HG03575 (cell line): ENCODE data around the gene PRSS1.
"Not testable (repeated sequence)": the region's sequence is repeated elsewhere in the genome, so short reads cannot be mapped to it uniquely, and the experiment has no call there.

Experiments
- ATAC-seq: cut with Tn5 transposase; IDR thresholded peaks from one replicate; pipeline ENCODE4 v1.9.1; 2021; ENCODE audit not compliant: unreplicated experiment, insufficient number of reproducible peaks, low FRiP score; ENCODE audit errors: extremely low read depth

The PRSS1 gene

DNA sequence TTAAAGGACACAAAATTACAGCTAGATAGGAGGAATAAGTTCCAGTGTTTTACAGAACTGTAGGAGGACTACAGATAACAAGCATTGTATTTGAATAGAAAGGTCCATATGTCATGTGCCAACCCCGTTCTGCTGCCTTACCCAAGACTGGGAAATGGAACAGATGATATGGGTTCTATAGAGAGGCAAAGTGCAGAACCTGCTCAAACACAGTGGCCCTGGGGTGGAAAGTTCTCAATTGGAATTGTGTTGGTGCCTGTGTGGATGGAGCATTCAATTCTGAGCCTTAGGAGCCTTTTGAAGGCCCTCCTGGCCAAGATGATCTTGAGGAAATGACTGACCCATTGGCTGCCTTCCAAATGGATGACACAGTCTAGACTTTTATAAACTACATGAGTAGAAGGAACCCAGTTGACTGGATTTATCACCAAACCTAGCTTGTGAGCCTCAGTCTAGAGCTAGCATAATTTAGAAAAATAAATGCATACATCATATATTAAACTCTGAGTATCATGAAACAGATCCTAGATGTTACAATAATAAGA is 4.1 kb upstream of the PRSS1 start:
- no peak for ATAC-seq

DNA sequence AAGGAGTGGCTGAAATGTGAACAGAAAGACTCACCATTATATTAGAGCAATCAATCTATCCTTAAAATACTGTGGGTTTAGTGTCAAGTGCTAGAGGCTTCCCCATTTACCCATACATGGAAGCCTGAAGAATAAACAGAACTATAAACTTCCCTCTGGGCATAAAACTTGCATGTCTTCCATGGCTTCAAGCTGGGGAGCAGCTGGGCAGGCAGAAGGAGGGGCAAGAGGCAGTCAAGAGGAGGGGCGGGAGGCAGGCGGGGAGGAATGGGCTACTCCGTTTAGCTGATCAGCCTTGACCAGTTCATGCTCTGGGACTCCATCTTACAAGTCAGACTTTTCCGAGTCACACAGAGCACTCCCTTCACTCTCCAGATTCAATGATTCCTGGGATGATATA is 3.5 kb upstream of the PRSS1 start:
- no peak for ATAC-seq

DNA sequence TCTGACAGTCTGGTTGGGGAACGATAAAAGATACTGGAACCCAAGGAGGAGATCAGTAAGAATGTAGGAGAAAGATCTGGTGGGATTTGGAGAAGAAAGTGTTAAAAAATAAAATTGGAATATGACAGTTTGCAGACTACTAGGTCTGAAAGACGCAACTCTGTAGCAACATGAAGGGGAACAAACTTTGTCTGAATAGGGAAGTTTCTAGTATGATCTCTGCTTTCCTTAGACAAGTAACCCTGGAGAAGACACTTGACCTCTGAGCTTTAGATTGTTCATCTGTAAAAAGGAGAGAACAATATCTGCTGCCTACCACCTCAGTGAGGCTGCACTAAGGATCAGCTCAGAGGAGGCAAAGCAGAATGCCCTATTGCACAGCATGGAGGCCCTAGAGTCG is 3.0 kb upstream of the PRSS1 start:
- ATAC-seq, result no peak

- ATAC-seq, result not testable (repeated sequence)
Measured at GRCh38 chr7:142748410-142748809, 862 bp upstream of the PRSS1 start.

DNA sequence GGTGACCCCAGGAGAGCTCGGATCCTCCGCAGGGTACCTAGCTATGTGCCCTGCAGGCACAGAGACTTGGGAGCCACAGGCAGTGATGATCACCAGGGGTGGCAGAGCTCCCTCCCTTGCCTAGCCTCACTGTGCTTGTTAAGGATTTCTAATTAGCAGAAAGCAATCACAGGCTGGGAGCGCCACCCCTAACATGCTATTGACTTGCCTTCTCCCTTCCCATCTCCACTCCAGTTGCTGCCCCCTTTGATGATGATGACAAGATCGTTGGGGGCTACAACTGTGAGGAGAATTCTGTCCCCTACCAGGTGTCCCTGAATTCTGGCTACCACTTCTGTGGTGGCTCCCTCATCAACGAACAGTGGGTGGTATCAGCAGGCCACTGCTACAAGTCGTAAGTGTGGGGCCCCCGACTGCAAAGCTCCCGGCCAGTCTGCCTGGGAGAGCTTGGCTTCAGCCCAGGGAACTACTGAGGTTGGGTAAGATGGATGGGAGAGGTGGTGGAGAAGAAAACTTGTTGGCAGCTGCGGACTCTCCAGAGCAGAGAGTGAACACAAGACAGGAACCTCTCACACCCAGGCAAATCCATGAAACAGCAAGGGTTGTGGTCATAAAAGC is 1.2 kb downstream of the PRSS1 start:
- ATAC-seq, result no peak

- not testable (repeated sequence) for ATAC-seq
Measured at GRCh38 chr7:142751526-142752175, 2.4 kb downstream of the PRSS1 start.

DNA sequence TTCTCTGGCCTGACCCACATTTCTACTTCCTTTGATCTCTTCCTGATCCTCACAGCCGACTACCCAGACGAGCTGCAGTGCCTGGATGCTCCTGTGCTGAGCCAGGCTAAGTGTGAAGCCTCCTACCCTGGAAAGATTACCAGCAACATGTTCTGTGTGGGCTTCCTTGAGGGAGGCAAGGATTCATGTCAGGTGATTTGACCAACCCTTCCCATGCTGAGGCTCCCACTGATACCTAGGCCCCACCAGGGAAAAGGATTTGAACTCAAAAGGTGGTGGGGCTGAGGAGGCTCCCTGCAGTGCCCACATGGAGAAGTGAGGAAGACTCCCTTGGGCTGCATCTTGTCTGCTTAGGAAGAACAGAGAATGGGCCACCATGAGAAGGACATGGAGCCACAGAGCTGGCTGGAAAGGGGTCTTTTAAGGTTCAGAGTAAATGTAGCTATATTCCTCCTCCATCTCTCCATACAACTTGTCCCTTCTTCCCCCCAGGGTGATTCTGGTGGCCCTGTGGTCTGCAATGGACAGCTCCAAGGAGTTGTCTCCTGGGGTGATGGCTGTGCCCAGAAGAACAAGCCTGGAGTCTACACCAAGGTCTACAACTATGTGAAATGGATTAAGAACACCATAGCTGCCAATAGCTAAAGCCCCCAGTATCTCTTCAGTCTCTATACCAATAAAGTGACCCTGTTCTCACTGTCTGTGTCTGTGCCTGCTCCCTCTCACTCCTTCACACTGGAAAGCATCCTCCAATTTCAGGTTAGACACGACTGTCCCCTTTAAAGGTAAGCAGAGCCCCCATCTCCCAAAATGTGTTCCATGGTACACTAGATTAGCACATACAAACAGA is 3.3 kb downstream of the PRSS1 start:
- ATAC-seq, result no peak

DNA sequence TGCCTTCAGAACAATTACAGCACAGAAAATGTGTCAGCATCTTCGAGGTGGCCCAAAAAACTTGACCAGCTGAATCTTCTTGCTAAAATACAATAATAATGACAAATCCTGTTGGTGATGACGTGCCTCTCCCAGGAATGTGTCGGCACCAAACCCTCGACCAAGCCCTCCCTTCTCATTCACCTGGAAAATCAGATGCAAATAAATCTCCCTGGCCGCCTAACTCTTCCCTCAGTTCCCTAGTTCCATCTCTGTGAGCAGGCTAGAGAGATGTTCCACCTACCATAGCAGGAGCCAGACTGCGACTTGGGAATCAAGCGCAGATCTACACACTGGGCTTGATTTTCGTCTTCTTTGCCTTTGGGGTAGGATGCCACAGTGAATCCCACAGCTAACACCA is 4.1 kb downstream of the PRSS1 start:
- no peak for ATAC-seq

DNA sequence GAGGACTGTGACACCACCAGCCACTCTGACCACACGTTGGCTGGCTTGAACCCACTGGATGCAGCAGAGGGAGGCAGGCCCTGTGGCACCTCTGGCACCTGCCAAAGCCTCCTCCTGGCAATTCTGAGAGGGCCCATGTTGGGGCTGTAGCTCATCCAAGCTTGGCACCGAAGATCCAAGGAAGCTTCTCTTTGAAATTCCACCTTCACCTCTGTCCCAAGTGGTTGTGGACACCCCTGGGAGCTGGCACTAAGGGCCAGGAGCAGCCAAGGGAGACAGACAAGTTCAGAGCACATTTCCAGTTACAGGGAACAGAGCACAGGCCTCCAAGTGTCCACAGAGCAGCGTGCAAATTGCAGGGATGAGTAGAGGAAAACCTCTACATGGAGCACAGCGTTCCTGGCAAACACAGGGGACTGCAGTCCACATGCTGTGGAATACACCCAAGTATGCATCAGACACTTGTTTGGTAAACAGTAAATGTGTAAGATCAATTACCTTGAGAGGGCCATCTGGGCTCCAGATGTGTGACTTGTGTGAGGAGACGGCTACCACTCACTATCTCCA is 4.7 kb downstream of the PRSS1 start:
- not testable (repeated sequence) for ATAC-seq

DNA sequence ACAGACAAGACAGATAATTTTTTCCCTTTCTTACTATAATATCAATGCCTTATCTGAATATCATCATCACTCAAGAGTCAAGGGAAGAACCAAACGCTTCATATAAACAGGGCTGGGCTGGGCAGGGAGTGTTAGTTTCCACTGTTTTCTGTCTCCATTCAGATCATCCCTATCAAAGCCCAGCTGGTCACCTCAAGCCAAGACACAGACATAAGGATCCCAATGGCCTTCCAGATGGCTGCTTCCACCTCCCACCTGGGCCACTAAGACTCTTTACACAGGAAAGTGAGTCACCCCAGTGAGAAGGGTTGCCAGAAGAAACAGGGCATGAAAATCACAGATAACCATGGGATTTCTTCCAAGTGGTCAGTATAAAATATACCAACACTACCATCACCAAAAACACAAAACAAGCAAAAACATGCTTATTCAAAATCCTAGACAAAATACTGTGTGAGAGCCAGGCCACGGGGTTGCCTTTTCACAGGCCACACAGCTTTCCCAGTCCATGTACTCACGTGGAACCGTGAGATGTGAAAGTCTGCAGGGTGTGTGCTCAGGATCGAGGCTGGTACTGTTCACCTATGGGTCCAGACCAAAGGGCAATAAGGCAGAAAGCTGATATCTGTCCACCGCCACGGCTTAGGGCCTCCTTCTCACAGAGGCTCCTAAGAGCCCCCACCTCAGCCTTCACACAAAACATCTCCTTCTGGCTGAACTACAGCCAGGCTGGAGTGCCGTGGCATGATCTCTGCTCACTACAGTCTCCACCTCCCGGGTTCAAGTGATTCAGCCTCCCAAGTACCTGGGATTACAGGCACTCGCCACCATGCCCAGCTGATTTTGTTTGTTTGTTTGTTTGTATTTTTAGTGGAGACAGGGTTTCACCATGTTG is 5.7 kb downstream of the PRSS1 start:
- ATAC-seq, result no peak

- ATAC-seq, result not testable (repeated sequence)
Measured at GRCh38 chr7:142758312-142758711, 9.0 kb downstream of the PRSS1 start.

DNA sequence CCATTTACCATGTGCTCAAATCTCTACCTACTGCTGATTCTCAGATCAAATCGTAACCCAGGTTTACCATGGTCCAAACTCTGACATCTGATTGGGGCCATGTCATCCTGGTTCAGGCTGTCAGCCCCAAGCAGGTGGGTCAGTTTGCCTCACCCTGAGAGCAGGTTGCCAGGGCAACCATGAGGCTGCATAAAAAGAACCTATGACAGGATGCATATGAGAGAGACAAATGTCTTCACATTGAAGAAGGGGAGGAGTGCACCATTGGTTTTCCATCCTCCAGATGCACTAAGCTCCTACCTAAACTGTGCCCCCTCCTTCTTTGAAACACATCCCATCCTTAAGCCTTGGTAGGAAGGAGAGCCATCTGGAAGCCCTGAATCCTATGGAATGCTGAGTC is 10.2 kb downstream of the PRSS1 start:
- ATAC-seq, result no peak

DNA sequence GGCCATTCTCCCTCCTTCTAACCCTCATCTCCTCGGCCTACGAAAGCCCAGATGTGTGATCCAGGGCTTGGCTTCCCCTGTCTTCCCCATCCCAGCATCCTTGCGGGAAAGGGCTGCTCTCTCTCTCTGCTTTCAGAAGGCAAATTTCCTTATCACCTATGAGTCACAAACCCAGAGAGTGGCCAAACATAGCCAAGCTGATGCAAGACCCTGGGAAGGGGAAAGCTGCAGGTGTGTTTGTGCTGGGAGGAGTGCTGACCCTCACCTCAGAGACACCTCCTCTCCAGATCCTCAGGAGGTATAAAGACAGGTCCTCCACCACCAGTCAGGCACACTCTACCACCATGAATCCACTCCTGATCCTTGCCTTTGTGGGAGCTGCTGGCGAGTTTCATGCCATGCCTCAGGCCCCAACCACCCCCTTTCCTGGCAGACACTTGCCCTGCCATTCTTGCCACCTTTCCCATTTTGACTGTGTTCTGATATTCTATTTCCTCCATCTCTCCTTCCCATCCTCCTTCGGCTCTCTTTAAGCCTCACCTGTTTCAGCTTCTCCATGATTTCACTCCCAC is 10.9 kb downstream of the PRSS1 start:
- no peak for ATAC-seq

GRCh38 chr7:142761606-142762005 is 12.3 kb downstream of the PRSS1 start:
- ATAC-seq, result not testable (repeated sequence)

GRCh38 chr7:142762104-142762503 is 12.8 kb downstream of the PRSS1 start:
- ATAC-seq, result no peak

DNA sequence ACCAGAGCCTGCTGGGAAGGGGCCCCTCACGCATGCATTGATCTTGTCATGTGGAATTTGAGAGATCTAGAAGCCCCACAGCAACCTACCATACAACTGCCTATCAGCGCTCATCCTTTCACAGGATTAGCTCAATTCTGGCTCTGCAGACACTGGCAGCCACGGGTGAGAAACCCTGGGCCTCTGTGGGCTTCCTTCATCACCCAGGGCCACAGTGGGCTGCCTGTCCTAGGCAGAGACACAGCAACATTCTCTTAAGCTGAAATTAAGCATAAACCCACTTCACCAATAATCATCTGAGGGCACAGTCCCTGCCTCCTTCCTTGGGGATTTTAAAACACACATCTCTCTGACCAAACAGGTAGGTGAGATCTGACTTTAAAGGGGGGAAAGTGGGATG is 18.2 kb downstream of the PRSS1 start:
- ATAC-seq, result no peak

DNA sequence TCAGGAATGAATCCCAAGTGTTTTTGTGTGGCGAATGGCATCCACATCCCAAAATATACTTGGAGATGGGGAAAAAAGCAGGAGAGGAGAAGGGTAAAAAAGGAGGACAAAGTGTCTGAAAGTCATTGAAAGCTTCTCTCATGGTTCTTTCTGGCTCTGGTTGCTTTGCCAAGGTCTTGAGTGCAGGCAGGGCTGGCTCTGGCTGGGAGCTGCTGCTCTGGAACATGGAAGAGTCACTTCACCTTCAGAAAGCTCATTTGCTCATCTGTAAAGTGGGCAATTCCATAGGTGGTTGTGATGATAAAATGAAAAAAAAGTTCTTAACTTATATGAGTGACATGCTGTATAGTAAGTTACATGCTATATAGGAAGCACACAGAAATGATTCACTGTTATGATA is 18.6 kb downstream of the PRSS1 start:
- no peak for ATAC-seq

DNA sequence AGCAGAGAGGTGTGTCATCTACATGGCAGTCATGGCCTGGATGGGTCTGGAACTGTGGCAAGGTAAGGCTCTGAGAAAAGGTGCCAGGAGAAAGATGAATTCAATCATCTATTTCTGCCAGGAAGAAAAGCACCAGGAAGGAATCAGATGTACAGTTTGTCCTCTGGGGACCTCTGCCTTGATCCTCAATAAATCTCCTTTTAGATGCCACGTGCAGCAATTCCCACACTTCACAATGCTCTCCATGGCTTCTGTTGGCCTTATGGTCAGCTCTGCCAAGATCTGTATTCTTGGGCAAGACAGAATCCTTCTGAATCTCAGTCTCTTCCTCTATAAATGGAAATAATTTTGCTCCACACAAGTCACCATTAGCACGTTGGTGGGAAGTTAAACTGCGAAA is 19.6 kb downstream of the PRSS1 start:
- not testable (repeated sequence) for ATAC-seq
